Colon (tissue), 2 donors: ENCODE measurements around the gene TTLL8.
"Not testable (repeated sequence)": the region's sequence is repeated elsewhere in the genome, so short reads cannot be mapped to it uniquely, and the experiment has no call there.

Experiments used
- FAIRE-seq: peaks from 2 replicates; lab custom pipeline; 2012; peaks lifted over from hg19 to GRCh38; lab: Jason Lieb, UNC
- donor health status: control.
- donor health status: control.

TTLL8 gene

GRCh38 chr22:50058061-50058905 lies at the start of gene TTLL8:
TSS of gene TTLL8 (minus strand) at chr22:50058298.
- no peak for FAIRE-seq

GRCh38 chr22:50107529-50107928 lies 49.4 kb upstream of the TTLL8 start:
- no peak for FAIRE-seq

GRCh38 chr22:50105208-50106100 lies 47.4 kb upstream of the TTLL8 start:
- no peak for FAIRE-seq

GRCh38 chr22:50104141-50104544 lies 46.0 kb upstream of the TTLL8 start:
- FAIRE-seq: no peak

GRCh38 chr22:50102946-50103345 lies 44.8 kb upstream of the TTLL8 start:
- FAIRE-seq: no peak

GRCh38 chr22:50101870-50102565 lies 43.9 kb upstream of the TTLL8 start:
- no peak for FAIRE-seq

- FAIRE-seq: peak; percentile 60
Observed at GRCh38 chr22:50098052-50098451, 40.0 kb upstream of the TTLL8 start.

GRCh38 chr22:50092342-50092741 lies 34.2 kb upstream of the TTLL8 start:
- FAIRE-seq: no peak

- no peak for FAIRE-seq
Observed at GRCh38 chr22:50091092-50091768, 33.1 kb upstream of the TTLL8 start.

- FAIRE-seq: no peak
Observed at GRCh38 chr22:50090412-50090714, 32.3 kb upstream of the TTLL8 start.

- no peak for FAIRE-seq
Observed at GRCh38 chr22:50089682-50090411, 31.7 kb upstream of the TTLL8 start, which contains the start of gene MOV10L1. TSS of gene MOV10L1 (plus strand) at chr22:50090006. CDS start at chr22:50090089, 83 bp downstream.

- FAIRE-seq: no peak
Observed at GRCh38 chr22:50089231-50089630, 31.1 kb upstream of the TTLL8 start.

GRCh38 chr22:50088096-50088495 lies 30.0 kb upstream of the TTLL8 start:
- no peak for FAIRE-seq

- FAIRE-seq: no peak
Observed at GRCh38 chr22:50087646-50088045, 29.5 kb upstream of the TTLL8 start.

GRCh38 chr22:50086975-50087374 lies 28.9 kb upstream of the TTLL8 start:
- not testable (repeated sequence) for FAIRE-seq

GRCh38 chr22:50086526-50086925 lies 28.4 kb upstream of the TTLL8 start:
- no peak for FAIRE-seq

- FAIRE-seq: no peak
Observed at GRCh38 chr22:50085211-50085972, 27.3 kb upstream of the TTLL8 start, which contains the start of gene MLC1. TSS of gene MLC1 (minus strand) at chr22:50085426. CDS start at chr22:50084902, 524 bp downstream.

- FAIRE-seq: no peak
Observed at GRCh38 chr22:50084614-50085021, 26.5 kb upstream of the TTLL8 start.

- no peak for FAIRE-seq
Observed at GRCh38 chr22:50084080-50084477, 26.0 kb upstream of the TTLL8 start.

GRCh38 chr22:50083462-50084079 lies 25.5 kb upstream of the TTLL8 start:
- no peak for FAIRE-seq
